ENCODE results near the gene ZNF428. TPM values are rescaled to one million over a fixed set of nuclear protein-coding genes. Genes with fewer than 3 reads are reported as not detected.
A peak's percentile ranks its signal among the peaks of the same experiment; 100 is the strongest.

The ZNF428 gene
- total and polyA plus RNA-seq, 10 donors: 19.9 to 54.7 (median 27.7) TPM

- peaks cover 0 to 49% (median 3%) of the 10 kb centered on the region in 6 donors for H3K36me3 ChIP-seq
- TF ChIP-seq POLR2A (IDR thresholded peaks at IDR 0.05) (no peak), CTCF (IDR thresholded peaks at IDR 0.05 in 8 of 11, conservative IDR thresholded peaks at IDR 0.05 in 3 of 11) (no peak), POLR2AphosphoS5 (IDR thresholded peaks at IDR 0.05) (no peak)
- H3K4me3 ChIP-seq: no peak overlapping the region
- no peak for DNase-seq
- H3K4me1 ChIP-seq: peaks cover 9 to 65% (median 35%) of the 10 kb centered on the region in 6 donors
- 93 to 97% (median 96%) methylated on average over 3 of the region's 3 CpGs for WGBS, 5 donors
- intact Hi-C loops (cut with DNase I; ENCODE audit: low total_unique reads): no loop called here
- H3K27ac ChIP-seq: no peak overlapping the region
- no peaks in the 10 kb centered on the region for H3K27me3 ChIP-seq (replicated peaks in 1 of 7)
- no peaks in the 10 kb centered on the region for H3K9me3 ChIP-seq
Observed at GRCh38 chr19:43572171-43572588, 47.2 kb downstream of the ZNF428 start.

GRCh38 chr19:43570174-43570791, 49.1 kb downstream of the ZNF428 start:
- no peak for DNase-seq
- no peak overlapping the region for H3K27ac ChIP-seq
- H3K9me3 ChIP-seq: no peaks in the 10 kb centered on the region
- no peak overlapping the region for H3K4me3 ChIP-seq
- H3K27me3 ChIP-seq (replicated peaks in 1 of 7): no peaks in the 10 kb centered on the region
- H3K36me3 ChIP-seq: peaks cover 0 to 49% (median 3%) of the 10 kb centered on the region in 6 donors
- 73 to 90% (median 84%) methylated on average over 4 to 5 of the region's 5 CpGs for WGBS, 5 donors
- H3K4me1 ChIP-seq: peaks cover 9 to 58% (median 28%) of the 10 kb centered on the region in 6 donors
- TF ChIP-seq POLR2AphosphoS5 (IDR thresholded peaks at IDR 0.05) (no peak), POLR2A (IDR thresholded peaks at IDR 0.05) (no peak), CTCF (IDR thresholded peaks at IDR 0.05 in 8 of 11, conservative IDR thresholded peaks at IDR 0.05 in 3 of 11) (no peak)
- intact Hi-C loops (cut with DNase I; ENCODE audit: low total_unique reads): no loop called here

- no peak overlapping the region for H3K4me3 ChIP-seq
- WGBS, 5 donors: 81 to 91% (median 85%) methylated on average over 5 of the region's 5 CpGs
- H3K27ac ChIP-seq: no peak overlapping the region
- TF ChIP-seq POLR2A (IDR thresholded peaks at IDR 0.05): no peak
- TF ChIP-seq CTCF (IDR thresholded peaks at IDR 0.05 in 8 of 11, conservative IDR thresholded peaks at IDR 0.05 in 3 of 11): no peak
- TF ChIP-seq POLR2AphosphoS5 (IDR thresholded peaks at IDR 0.05): no peak
- intact Hi-C loops (cut with DNase I; ENCODE audit: low total_unique reads): no loop called here
- H3K9me3 ChIP-seq: no peaks in the 10 kb centered on the region
- H3K4me1 ChIP-seq: peaks cover 5 to 58% (median 26%) of the 10 kb centered on the region in 6 donors
- H3K36me3 ChIP-seq: peaks cover 0 to 49% (median 3%) of the 10 kb centered on the region in 6 donors
- no peak for DNase-seq
- no peaks in the 10 kb centered on the region for H3K27me3 ChIP-seq (replicated peaks in 1 of 7)
Observed at GRCh38 chr19:43569657-43570056, 49.8 kb downstream of the ZNF428 start.

GRCh38 chr19:43564800-43565199, 54.6 kb downstream of the ZNF428 start:
- H3K27ac ChIP-seq: peak overlapping the region in 2 of 8 donors; percentile 88 to 89
- no peak overlapping the region for H3K4me3 ChIP-seq
- no peaks in the 10 kb centered on the region for H3K27me3 ChIP-seq (replicated peaks in 1 of 7)
- H3K9me3 ChIP-seq: no peaks in the 10 kb centered on the region
- no peak for DNase-seq
- WGBS, 5 donors: 47 to 66% (median 60%) methylated on average over 9 of the region's 9 CpGs
- peaks cover 14 to 57% (median 36%) of the 10 kb centered on the region in 6 donors for H3K4me1 ChIP-seq
- peaks cover 0 to 30% (median 3%) of the 10 kb centered on the region in 6 donors for H3K36me3 ChIP-seq
- TF ChIP-seq CTCF (IDR thresholded peaks at IDR 0.05 in 8 of 11, conservative IDR thresholded peaks at IDR 0.05 in 3 of 11) (no peak), POLR2AphosphoS5 (IDR thresholded peaks at IDR 0.05) (no peak), POLR2A (IDR thresholded peaks at IDR 0.05) (no peak)
- intact Hi-C loops (cut with DNase I; ENCODE audit: low total_unique reads): no loop called here

Measured in spleen (tissue), 11 donors.